Astrocyte (in vitro differentiated cells and primary cell): ENCODE data around the gene HMCN2. TPM values are rescaled to one million over a fixed set of nuclear protein-coding genes. Genes with fewer than 3 reads are reported as not detected.
A peak's percentile ranks its signal among the peaks of the same experiment; 100 is the strongest.

Source experiments
- DNase-seq: peaks from one replicate; pipeline ENCODE4 v3.0.0-alpha.2; 2010; ENCODE audit warnings: low read depth
- FAIRE-seq: peaks from 2 replicates; lab custom pipeline; 2011; peaks lifted over from hg19 to GRCh38; lab: Jason Lieb, UNC
- H2AFZ ChIP-seq: 2 replicates; pipeline ENCODE4 v1.6.0; 2012; ENCODE audit warnings: low read depth, low read length, inconsistent platforms
- H3K27ac ChIP-seq: 2 replicates; pipeline ENCODE4 v1.5.1; 2011; ENCODE audit warnings: low read depth, low read length, inconsistent platforms
- H3K27me3 ChIP-seq: 2 replicates; pipeline ENCODE4 v1.6.0; 2011; ENCODE audit warnings: low read length, inconsistent platforms; ENCODE audit not compliant: insufficient read depth
- H3K36me3 ChIP-seq: 2 replicates; pipeline ENCODE4 v1.5.1; 2011; ENCODE audit warnings: low read length, inconsistent platforms; ENCODE audit not compliant: insufficient read depth
- H3K4me1 ChIP-seq: 2 replicates; pipeline ENCODE4 v1.5.1; 2011; ENCODE audit warnings: low read length, inconsistent platforms; ENCODE audit not compliant: insufficient read depth
- H3K4me2 ChIP-seq: 2 replicates; pipeline ENCODE4 v1.6.0; 2012; ENCODE audit warnings: low read length, inconsistent platforms
- H3K4me3 ChIP-seq: 2 replicates; pipeline ENCODE4 v1.5.1; 2011; ENCODE audit warnings: low read depth, mild to moderate bottlenecking, low read length, inconsistent platforms; ENCODE audit not compliant: insufficient read depth
- H3K79me2 ChIP-seq: 2 replicates; pipeline ENCODE4 v1.6.0; 2012; ENCODE audit warnings: mild to moderate bottlenecking, low read length, inconsistent platforms; ENCODE audit not compliant: insufficient read depth
- H3K9ac ChIP-seq: 2 replicates; pipeline ENCODE4 v1.6.0; 2012; ENCODE audit warnings: mild to moderate bottlenecking, low read length, inconsistent platforms
- H3K9me3 ChIP-seq: 2 replicates; pipeline ENCODE4 v1.5.1; 2012; ENCODE audit warnings: low read depth, mild to moderate bottlenecking, low read length, inconsistent platforms; ENCODE audit not compliant: insufficient read depth
- H4K20me1 ChIP-seq: 2 replicates; pipeline ENCODE4 v1.6.0; 2012; ENCODE audit warnings: low read length, inconsistent platforms; ENCODE audit not compliant: insufficient read depth
- H3K27ac Mint-ChIP-seq: one replicate; pipeline ENCODE4 v1.8.0; 2021; ENCODE audit warnings: mild to moderate bottlenecking, mixed read lengths; ENCODE audit not compliant: unreplicated experiment
- H3K27me3 Mint-ChIP-seq: one replicate; pipeline ENCODE4 v1.8.0; 2021; ENCODE audit warnings: low read depth, mixed read lengths; ENCODE audit not compliant: unreplicated experiment
- H3K36me3 Mint-ChIP-seq: one replicate; pipeline ENCODE4 v1.8.0; 2021; ENCODE audit warnings: low read depth, mixed read lengths; ENCODE audit not compliant: unreplicated experiment
- H3K4me1 Mint-ChIP-seq: one replicate; pipeline ENCODE4 v1.8.0; 2021; ENCODE audit warnings: low read depth, mixed read lengths; ENCODE audit not compliant: unreplicated experiment
- H3K4me3 Mint-ChIP-seq: one replicate; pipeline ENCODE4 v1.8.0; 2021; ENCODE audit warnings: mild to moderate bottlenecking, moderate library complexity, mixed read lengths; ENCODE audit not compliant: unreplicated experiment
- H3K9me3 Mint-ChIP-seq: one replicate; pipeline ENCODE4 v1.8.0; 2021; ENCODE audit warnings: mild to moderate bottlenecking, mixed read lengths; ENCODE audit not compliant: unreplicated experiment
- CTCF ChIP-seq: IDR thresholded peaks from 2 replicates; pipeline ENCODE4 v1.5.1; 2011; ENCODE audit warnings: low read depth, mild to moderate bottlenecking, inconsistent platforms, low read length, moderate library complexity; ENCODE audit not compliant: insufficient read depth
- EZH2 ChIP-seq: IDR thresholded peaks from 2 replicates; pipeline ENCODE4 v1.6.1; 2012; ENCODE audit warnings: mild to moderate bottlenecking, low read length, inconsistent platforms; ENCODE audit not compliant: insufficient read depth
- total RNA-seq: library from RNA; stranded (reverse); gene quantifications from 2 replicates; pipeline ENCODE4 v1.2.1, GENCODE V29; 2021

HMCN2 gene
- total RNA-seq, 1 donor from 2014 or later = 1.6 TPM

GRCh38 chr9:130300739-130301138 is 35.2 kb downstream of the HMCN2 start:
- H2AFZ ChIP-seq = no peak overlapping the region
- H3K9me3 ChIP-seq = no peaks in the 10 kb centered on the region
- Mint-ChIP-seq H3K9me3 (peaks cover 4% of the 10 kb centered on the region), H3K36me3 (no peaks in the 10 kb centered on the region), H3K4me1 (peaks cover 24% of the 10 kb centered on the region), H3K4me3 (no peak overlapping the region), H3K27ac (no peak overlapping the region), H3K27me3 (peaks cover 46% of the 10 kb centered on the region)
- H3K79me2 ChIP-seq = no peaks in the 10 kb centered on the region
- H4K20me1 ChIP-seq = no peaks in the 10 kb centered on the region
- FAIRE-seq (no peak), DNase-seq (no peak)
- H3K27me3 ChIP-seq = no peaks in the 10 kb centered on the region
- TF ChIP-seq CTCF = no peak
- H3K4me2 ChIP-seq = no peak overlapping the region
- peaks cover 2% of the 10 kb centered on the region for H3K4me1 ChIP-seq
- H3K9ac ChIP-seq = no peak overlapping the region
- no peak overlapping the region for H3K4me3 ChIP-seq
- H3K36me3 ChIP-seq = no peaks in the 10 kb centered on the region
- H3K27ac ChIP-seq = no peak overlapping the region

GRCh38 chr9:130301483-130302286 is 36.1 kb downstream of the HMCN2 start:
- Mint-ChIP-seq H3K27ac (peak overlapping the region; percentile 72), H3K36me3 (no peaks in the 10 kb centered on the region), H3K4me1 (peaks cover 24% of the 10 kb centered on the region), H3K27me3 (peaks cover 39% of the 10 kb centered on the region), H3K9me3 (peaks cover 4% of the 10 kb centered on the region), H3K4me3 (peak overlapping the region; percentile 27)
- Histone ChIP-seq H4K20me1 (no peaks in the 10 kb centered on the region), H3K27ac (no peak overlapping the region), H3K4me1 (peaks cover 2% of the 10 kb centered on the region), H3K9me3 (no peaks in the 10 kb centered on the region), H3K79me2 (no peaks in the 10 kb centered on the region), H3K4me2 (peak overlapping the region; percentile 33), H3K9ac (no peak overlapping the region), H3K36me3 (no peaks in the 10 kb centered on the region), H2AFZ (no peak overlapping the region), H3K27me3 (no peaks in the 10 kb centered on the region), H3K4me3 (no peak overlapping the region)
- FAIRE-seq (no peak), DNase-seq (peak; percentile 51)
- TF ChIP-seq EZH2 (no peak), CTCF (no peak)
